Measurements from ENCODE around the gene DHDDS. TPM values are rescaled to one million over a fixed set of nuclear protein-coding genes. Genes with fewer than 3 reads are reported as not detected.
"Not testable (repeated sequence)": the region's sequence is repeated elsewhere in the genome, so short reads cannot be mapped to it uniquely, and the experiment has no call there.

DHDDS gene
- total RNA-seq, 2 donors from 2014 or later: 28.9 to 39.0 TPM

GRCh38 chr1:26493938-26494337 is 61.8 kb downstream of the DHDDS start:
- no peak for DNase-seq (ENCODE audit: low spot score)
- Histone ChIP-seq H3K27me3 (replicated peaks; ENCODE audit: insufficient read depth) (no peaks in the 10 kb centered on the region), H3K4me3 (no peak overlapping the region)

GRCh38 chr1:26496861-26497260 is 64.7 kb downstream of the DHDDS start:
- Histone ChIP-seq H3K4me3 (no peak overlapping the region), H3K27me3 (replicated peaks; ENCODE audit: insufficient read depth) (no peaks in the 10 kb centered on the region), H3K4me1 (replicated peaks) (no peaks in the 10 kb centered on the region), H3K9me3 (no peaks in the 10 kb centered on the region), H3K27ac (no peak overlapping the region), H3K36me3 (no peaks in the 10 kb centered on the region)
- WGBS: 35% methylated on average over 4 of the region's 4 CpGs
- TF ChIP-seq POLR2A (IDR thresholded peaks at IDR 0.05) (no peak), POLR2AphosphoS5 (IDR thresholded peaks at IDR 0.05) (no peak), CTCF (IDR thresholded peaks at IDR 0.05) (no peak)
- no peak for DNase-seq (ENCODE audit: low spot score)
- intact Hi-C loops (cut with DNase I): no loop called here

More at GRCh38 chr1:26493938-26494337, 61.8 kb downstream of the DHDDS start:
- intact Hi-C loops (cut with DNase I): no loop called here
- TF ChIP-seq POLR2AphosphoS5 (IDR thresholded peaks at IDR 0.05) (no peak), CTCF (IDR thresholded peaks at IDR 0.05) (no peak), POLR2A (IDR thresholded peaks at IDR 0.05) (no peak)
- Histone ChIP-seq H3K4me1 (replicated peaks) (no peaks in the 10 kb centered on the region), H3K27ac (no peak overlapping the region), H3K9me3 (no peaks in the 10 kb centered on the region), H3K36me3 (no peaks in the 10 kb centered on the region)
- WGBS: 86% methylated on average over 3 of the region's 3 CpGs

GRCh38 chr1:26498894-26499293 is 66.8 kb downstream of the DHDDS start:
- DNase-seq (ENCODE audit: low spot score): no peak
- intact Hi-C loops (cut with DNase I): no loop called here
- H3K4me1 ChIP-seq (replicated peaks): no peaks in the 10 kb centered on the region
- no peaks in the 10 kb centered on the region for H3K9me3 ChIP-seq
- H3K27me3 ChIP-seq (replicated peaks; ENCODE audit: insufficient read depth): no peaks in the 10 kb centered on the region
- H3K27ac ChIP-seq: no peak overlapping the region
- 90% methylated on average over 7 of the region's 7 CpGs for WGBS
- no peak for TF ChIP-seq POLR2A (IDR thresholded peaks at IDR 0.05)
- no peak for TF ChIP-seq CTCF (IDR thresholded peaks at IDR 0.05)
- no peak for TF ChIP-seq POLR2AphosphoS5 (IDR thresholded peaks at IDR 0.05)
- H3K36me3 ChIP-seq: no peaks in the 10 kb centered on the region
- no peak overlapping the region for H3K4me3 ChIP-seq

- Histone ChIP-seq H3K4me1 (replicated peaks) (no peaks in the 10 kb centered on the region), H3K9me3 (no peaks in the 10 kb centered on the region), H3K27me3 (replicated peaks; ENCODE audit: insufficient read depth) (no peaks in the 10 kb centered on the region), H3K36me3 (no peaks in the 10 kb centered on the region), H3K27ac (peak overlapping the region; percentile 90 to 92), H3K4me3 (peak overlapping the region; percentile 65 to 67)
- peak in 1 of 4 experiments; percentile 1 for TF ChIP-seq CTCF (IDR thresholded peaks at IDR 0.05)
- peak; percentile 57 for TF ChIP-seq POLR2A (IDR thresholded peaks at IDR 0.05)
- peak; percentile 49 for TF ChIP-seq POLR2AphosphoS5 (IDR thresholded peaks at IDR 0.05)
- peak; percentile 86 for DNase-seq (ENCODE audit: low spot score)
- 0% methylated on average over 48 of the region's 74 CpGs for WGBS
- intact Hi-C loops (cut with DNase I): loop anchor here (1.0 kb wide), 1 partner anchor 27 kb away; no protein-coding TSS in a partner anchor
Measured at GRCh38 chr1:26500488-26501175, 68.5 kb downstream of the DHDDS start.

GRCh38 chr1:26510711-26511110 is 78.6 kb downstream of the DHDDS start:
- H3K4me1 ChIP-seq (replicated peaks); H3K27me3 ChIP-seq (replicated peaks; ENCODE audit: insufficient read depth); H3K4me3 ChIP-seq; H3K9me3 ChIP-seq; DNase-seq (ENCODE audit: low spot score); H3K27ac ChIP-seq; intact Hi-C loops (cut with DNase I); H3K36me3 ChIP-seq: not testable (repeated sequence)
- WGBS: 57% methylated on average over 2 of the region's 2 CpGs

GRCh38 chr1:26515836-26516235 is 83.7 kb downstream of the DHDDS start:
- H3K27me3 ChIP-seq (replicated peaks; ENCODE audit: insufficient read depth); H3K4me3 ChIP-seq; H3K27ac ChIP-seq; H3K9me3 ChIP-seq; DNase-seq (ENCODE audit: low spot score); intact Hi-C loops (cut with DNase I); H3K36me3 ChIP-seq; H3K4me1 ChIP-seq (replicated peaks): not testable (repeated sequence)
- WGBS: 87% methylated on average over 4 of the region's 4 CpGs

All from prostate gland (tissue), 2 donors.